Liver (tissue), 3 donors: ENCODE measurements around the gene TPM3.

Experiments used
- ATF3 ChIP-seq: IDR thresholded peaks from 2 replicates; pipeline ENCODE4 v1.6.1; 2016; ENCODE audit warnings: antibody characterized with exemption
- CTCF ChIP-seq: fragments of 150-350 bp; IDR thresholded peaks from 2 replicates; pipeline ENCODE4 v1.5.1; 2017; ENCODE audit warnings: improper control_type of control experiment, low read depth, low read length; ENCODE audit not compliant: missing input control
- MAX ChIP-seq: IDR thresholded peaks from 2 replicates; pipeline ENCODE4 v1.6.1; 2016; ENCODE audit warnings: antibody characterized with exemption
- donor health status: healthy.
- donor health status: healthy.

- TF ChIP-seq ATF3 (no peak), MAX (no peak), CTCF (no peak)
Measured at GRCh38 chr1:154222518-154222917, 30.6 kb upstream of the TPM3 start.
